GM12873 (cell line): ENCODE results near the gene MDFIC2.

ENCODE experiments used
- TF ChIP-seq, protein P1 (sequence below): IDR thresholded peaks from 2 replicates; pipeline ENCODE4 v1.5.1; 2012; ENCODE audit warnings: low read depth, mild to moderate bottlenecking, moderate library complexity, low read length, control low read depth; ENCODE audit not compliant: insufficient read depth; ENCODE audit errors: missing control alignments

Gene MDFIC2

DNA sequence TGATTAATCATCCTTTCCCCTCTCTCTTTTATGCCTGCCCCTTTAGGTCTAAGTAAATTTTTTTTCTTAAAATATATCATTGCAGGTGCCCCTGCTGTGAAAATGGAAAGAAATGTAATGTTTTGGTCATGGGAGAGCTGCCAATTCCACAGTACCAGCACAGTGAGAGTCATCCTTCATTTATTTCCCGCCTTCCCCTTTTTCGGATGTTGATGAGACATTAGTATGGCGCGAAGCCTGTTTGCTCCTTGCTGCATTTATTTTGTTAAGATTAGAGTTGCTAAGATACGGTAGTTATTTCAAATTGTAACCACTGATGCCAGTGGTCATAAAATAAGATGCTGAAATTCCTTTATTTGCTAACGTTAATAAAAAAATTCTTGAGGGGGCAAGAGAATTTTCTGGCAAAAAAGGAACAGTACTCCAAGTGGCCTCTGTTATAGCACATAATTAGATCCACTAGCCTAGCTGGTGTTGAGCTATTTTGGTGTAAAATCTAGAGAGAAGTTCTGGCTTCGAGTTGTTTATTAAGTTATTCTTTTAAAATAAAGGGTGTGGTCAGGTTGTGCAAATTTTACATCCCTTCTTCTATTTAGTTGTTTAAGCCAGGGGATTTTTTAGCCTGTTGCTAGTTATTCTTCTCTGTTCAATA lies 62.8 kb downstream of the MDFIC2 start:
- TF ChIP-seq, protein P1, sequence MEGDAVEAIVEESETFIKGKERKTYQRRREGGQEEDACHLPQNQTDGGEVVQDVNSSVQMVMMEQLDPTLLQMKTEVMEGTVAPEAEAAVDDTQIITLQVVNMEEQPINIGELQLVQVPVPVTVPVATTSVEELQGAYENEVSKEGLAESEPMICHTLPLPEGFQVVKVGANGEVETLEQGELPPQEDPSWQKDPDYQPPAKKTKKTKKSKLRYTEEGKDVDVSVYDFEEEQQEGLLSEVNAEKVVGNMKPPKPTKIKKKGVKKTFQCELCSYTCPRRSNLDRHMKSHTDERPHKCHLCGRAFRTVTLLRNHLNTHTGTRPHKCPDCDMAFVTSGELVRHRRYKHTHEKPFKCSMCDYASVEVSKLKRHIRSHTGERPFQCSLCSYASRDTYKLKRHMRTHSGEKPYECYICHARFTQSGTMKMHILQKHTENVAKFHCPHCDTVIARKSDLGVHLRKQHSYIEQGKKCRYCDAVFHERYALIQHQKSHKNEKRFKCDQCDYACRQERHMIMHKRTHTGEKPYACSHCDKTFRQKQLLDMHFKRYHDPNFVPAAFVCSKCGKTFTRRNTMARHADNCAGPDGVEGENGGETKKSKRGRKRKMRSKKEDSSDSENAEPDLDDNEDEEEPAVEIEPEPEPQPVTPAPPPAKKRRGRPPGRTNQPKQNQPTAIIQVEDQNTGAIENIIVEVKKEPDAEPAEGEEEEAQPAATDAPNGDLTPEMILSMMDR, result no peak

DNA sequence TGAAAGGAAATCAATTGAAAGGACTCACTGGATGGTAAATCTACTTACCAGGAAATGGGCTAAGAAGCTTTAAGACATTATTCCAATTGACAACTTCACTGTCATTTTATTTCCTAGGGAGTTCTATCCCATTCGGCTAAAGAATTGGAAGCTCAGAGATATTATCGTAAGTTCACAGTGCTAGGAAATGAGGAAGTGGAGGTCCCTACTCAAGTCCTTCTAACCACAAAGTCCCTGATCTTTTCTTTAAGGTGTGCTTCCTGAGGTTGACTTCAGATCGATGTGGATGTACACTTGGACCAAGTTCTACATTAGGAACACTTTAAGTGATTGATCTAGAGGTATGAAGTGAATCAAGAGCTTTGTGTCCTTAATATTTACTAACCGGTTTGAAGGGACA lies 63.6 kb downstream of the MDFIC2 start:
- TF ChIP-seq, protein P1, result no peak

DNA sequence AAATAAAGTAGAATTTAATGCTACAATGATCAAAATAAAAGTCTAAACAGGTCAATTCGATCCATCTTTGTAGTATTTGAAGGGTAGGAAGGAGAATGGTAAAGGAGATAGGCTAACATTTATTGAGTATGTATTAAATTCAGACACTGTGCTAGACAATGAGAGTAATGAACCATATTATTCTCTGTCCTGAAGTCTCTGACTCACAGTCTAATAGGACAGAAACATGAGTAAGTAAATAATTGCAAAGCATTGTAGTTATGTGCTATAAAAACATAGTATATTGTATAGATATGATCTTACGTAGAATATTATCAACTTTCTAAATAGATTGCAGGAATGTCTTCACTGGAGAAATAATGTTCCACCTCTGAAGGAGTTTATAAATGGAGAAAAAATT lies 64.5 kb downstream of the MDFIC2 start:
- TF ChIP-seq, protein P1, result no peak

DNA sequence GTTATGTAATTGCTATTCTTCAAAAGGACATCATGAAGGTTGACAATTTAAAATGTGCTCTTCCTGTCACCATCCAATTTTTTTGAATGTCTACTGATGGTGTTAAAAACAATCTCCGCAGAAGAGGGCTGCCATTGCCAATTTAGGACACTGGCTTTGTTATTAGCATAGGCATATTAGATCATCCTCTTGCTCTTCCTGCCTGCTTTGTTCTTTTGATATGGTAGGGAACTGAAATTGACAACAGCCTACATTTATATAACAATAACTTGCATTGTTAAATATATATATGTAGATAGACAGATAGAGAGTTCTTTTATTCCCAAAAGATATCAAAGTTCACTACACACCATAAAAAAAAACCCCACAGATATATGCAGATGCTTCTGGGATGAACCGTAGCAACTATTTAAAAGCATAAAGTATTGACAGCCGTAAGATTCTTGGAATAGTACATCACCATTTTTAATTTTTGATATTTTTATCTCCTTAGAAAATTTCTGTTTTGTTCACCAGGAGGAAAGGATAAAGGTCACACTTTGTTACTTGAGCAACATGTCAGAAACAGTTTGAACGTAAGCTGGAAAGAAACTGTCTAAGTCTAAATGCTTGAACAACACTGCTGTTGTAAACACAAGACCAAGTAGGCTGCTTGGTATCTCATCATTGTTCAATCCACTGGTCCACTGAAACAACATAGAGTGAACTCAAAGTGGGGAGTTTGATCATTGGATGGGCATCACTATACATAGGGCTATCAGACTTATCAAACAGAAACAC lies 66.5 kb downstream of the MDFIC2 start:
- TF ChIP-seq, protein P1, result no peak

DNA sequence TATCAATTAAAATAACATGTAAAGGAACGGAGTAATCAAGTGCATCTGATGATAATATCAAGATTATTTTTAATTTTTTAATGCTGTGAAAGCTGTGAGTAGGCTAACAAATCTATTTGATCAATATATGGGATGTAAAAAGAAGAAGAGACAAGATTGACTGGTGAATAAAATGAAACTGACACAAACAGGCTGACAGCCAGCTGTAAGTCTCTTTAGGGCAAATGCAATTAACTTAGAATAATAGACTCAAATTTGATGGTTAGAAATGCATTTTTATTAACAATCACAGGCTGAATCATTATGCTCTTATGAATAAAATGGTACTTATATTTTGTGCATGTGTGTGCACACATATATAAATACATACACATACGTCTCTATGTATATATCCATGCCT lies 68.0 kb downstream of the MDFIC2 start:
- TF ChIP-seq, protein P1, result no peak

DNA sequence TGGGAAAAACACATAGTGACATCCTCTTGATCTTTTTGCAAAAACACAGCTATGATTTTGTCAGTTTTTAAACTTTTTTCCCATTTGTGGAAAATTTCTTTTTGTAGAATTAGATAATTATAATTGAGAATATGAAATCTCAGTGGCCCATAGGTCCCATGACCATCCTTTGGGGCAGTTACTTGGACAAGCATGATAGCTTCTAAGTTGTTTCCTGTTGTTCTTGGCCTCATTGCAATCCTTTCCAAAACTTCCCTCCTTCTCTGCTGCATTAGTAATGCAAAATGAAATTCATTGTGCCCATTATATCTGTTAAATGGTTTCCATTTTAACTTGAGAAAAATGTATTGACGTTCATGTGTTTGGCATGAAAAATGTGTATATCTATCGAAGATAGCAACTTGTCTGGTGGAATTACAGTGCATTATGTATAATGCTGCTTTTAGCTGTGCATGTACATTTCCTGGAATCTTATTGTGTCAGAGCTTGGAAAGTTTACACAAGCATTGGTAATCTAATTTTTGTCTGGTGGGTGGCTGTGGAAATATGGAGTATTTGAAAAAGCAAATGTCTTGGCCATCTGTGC lies 70.0 kb downstream of the MDFIC2 start:
- TF ChIP-seq, protein P1, result no peak

DNA sequence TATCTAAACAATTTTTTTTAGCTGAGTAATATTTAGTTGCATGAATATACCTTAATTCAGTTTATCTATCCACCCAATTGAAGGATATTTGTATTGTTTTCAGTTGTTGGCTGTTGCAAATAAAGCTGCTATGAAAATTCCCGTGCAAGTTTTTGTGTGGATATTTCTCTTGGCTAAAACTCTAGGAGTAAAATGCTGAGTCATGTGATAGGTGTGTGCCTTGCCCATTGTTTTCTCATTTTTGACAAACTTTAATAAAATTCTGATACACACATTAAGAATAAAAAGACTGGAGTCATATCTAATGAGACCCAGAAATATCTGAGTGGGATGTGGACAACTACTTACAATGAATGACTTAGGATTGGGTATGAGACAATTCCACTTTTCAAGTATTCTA lies 78.6 kb downstream of the MDFIC2 start:
- TF ChIP-seq, protein P1, result no peak
